Measurements from ENCODE around the gene TMPRSS9.

The TMPRSS9 gene

DNA sequence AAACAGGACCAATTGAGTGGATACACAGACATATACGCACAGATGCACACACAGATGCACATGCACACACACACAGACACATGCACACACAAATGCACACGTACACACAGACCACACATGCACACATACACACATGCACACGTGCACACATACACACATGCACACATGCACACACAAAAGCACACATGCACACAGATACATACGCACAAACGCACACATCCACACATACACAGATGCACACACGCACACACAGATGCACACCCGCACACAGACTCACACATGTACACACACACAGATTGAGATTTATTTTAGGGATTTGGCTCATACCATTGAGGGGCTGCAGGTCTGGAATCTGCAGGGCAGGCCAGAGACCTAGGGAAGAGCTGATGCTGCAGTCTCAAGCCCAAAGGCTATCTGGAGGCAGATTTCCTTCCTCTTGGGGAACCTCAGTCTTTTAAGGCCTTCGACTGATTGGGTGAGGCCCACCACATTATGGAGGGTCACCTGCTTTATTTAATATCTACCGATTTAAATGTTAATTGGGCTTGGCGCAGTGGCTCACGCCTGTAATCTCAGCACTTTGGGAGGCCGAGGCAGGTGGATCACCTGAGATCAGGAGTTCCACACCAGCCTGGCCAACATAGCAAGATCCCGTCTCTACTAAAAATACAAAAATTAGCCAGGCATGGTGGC lies 22.6 kb downstream of the TMPRSS9 start:
- no peak for DNase-seq (ENCODE audit: low spot score)
- Histone ChIP-seq H2BK120ac (ENCODE audit: low read depth, low read length) (no peak overlapping the region), H3K36me3 (replicated peaks in 1 of 2; ENCODE audit: control insufficient read depth in 2 of 2, insufficient read depth in 2 of 2, low read length in 2 of 2) (no peaks in the 10 kb centered on the region), H4K91ac (ENCODE audit: low read depth, low read length, poor library complexity) (no peak overlapping the region), H3K23ac (ENCODE audit: low read depth, low read length, poor library complexity) (no peak overlapping the region), H3K4me2 (ENCODE audit: insufficient read depth, low read length, poor library complexity, severe bottlenecking) (no peak overlapping the region), H3K14ac (ENCODE audit: low read length) (no peak overlapping the region), H2BK5ac (ENCODE audit: low read length) (no peak overlapping the region), H2AFZ (ENCODE audit: low read length) (no peak overlapping the region), H4K8ac (ENCODE audit: low read depth, low read length) (no peak overlapping the region), H3K79me1 (ENCODE audit: low read depth, low read length) (no peaks in the 10 kb centered on the region), H3K9ac (ENCODE audit: low read depth, low read length, poor library complexity) (no peak overlapping the region), H2BK15ac (ENCODE audit: low read length) (no peak overlapping the region), H3K4me1 (ENCODE audit: control insufficient read depth in 2 of 2, insufficient read depth in 1 of 2, low read depth in 1 of 2, low read length in 2 of 2) (peaks cover 2 to 4% of the 10 kb centered on the region in 2 donors), H3K27me3 (ENCODE audit: control insufficient read depth in 3 of 3, insufficient read depth in 3 of 3, low read depth in 1 of 3, low read length in 3 of 3) (peaks cover 0 to 3% (median 0%) of the 10 kb centered on the region in 3 experiments), H3K4me3 (ENCODE audit: low read length in 2 of 2) (peak overlapping the region in 1 of 2 donors; percentile 63), H3K18ac (ENCODE audit: low read length) (no peak overlapping the region), H3K27ac (replicated peaks; ENCODE audit: low read length) (no peak overlapping the region), H2BK12ac (ENCODE audit: low read length) (no peak overlapping the region), H2AK5ac (ENCODE audit: low read depth, low read length) (no peak overlapping the region), H3K4ac (ENCODE audit: low read length) (no peak overlapping the region), H3K9me3 (replicated peaks in 1 of 2; ENCODE audit: control insufficient read depth in 2 of 2, insufficient read depth in 1 of 2, low read depth in 1 of 2, low read length in 2 of 2) (peaks cover 0 to 4% of the 10 kb centered on the region in 2 donors)
- WGBS, 2 donors (ENCODE audit: extremely low coverage in 2 of 2, insufficient read length in 2 of 2, insufficient replicate concordance in 1 of 2): no CpG with 5 or more reads among the region's 13 CpGs

DNA sequence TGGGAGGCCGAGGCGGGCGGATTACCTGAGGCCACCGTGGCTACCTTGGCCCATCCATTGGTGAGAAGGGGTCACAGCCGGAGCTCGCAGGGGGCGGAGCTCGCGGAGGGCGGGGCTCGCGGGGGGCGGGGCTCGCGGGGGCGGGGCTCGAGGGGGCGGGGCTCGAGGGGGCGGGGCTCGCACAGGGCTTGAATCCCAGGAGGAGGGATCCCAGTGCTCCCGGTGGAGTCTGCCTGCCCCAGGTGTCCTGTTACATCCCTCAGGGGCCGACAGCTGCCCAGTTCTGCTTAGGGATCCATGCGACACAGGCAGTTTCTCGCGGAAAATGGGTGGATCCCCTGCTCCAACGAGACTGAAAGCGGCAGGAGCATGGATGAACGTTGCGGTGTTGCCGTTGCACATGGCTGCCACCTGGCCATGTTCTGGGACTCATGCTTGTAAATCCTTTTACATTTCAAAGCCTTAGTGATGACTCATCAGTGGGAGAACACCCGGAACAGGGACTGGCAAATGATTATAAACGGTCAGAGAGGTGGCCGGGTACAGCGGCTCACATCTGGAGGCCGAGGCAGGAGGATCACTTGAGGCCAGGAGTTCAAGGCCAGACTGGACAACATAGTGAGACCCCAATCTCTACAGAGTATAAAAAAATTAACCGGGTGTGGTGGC lies 25.1 kb downstream of the TMPRSS9 start:
- H3K23ac ChIP-seq (ENCODE audit: low read depth, low read length, poor library complexity): no peak overlapping the region
- H3K4me3 ChIP-seq (ENCODE audit: low read length in 2 of 2): no peak overlapping the region
- H3K4me1 ChIP-seq (ENCODE audit: control insufficient read depth in 2 of 2, insufficient read depth in 1 of 2, low read depth in 1 of 2, low read length in 2 of 2): peaks cover 2 to 4% of the 10 kb centered on the region in 2 donors
- DNase-seq (ENCODE audit: low spot score): no peak
- peak overlapping the region; percentile 20 for H3K18ac ChIP-seq (ENCODE audit: low read length)
- peak overlapping the region; percentile 71 for H2BK15ac ChIP-seq (ENCODE audit: low read length)
- H2BK120ac ChIP-seq (ENCODE audit: low read depth, low read length): no peak overlapping the region
- no peak overlapping the region for H3K9ac ChIP-seq (ENCODE audit: low read depth, low read length, poor library complexity)
- no peak overlapping the region for H3K27ac ChIP-seq (replicated peaks; ENCODE audit: low read length)
- H3K4ac ChIP-seq (ENCODE audit: low read length): no peak overlapping the region
- no peak overlapping the region for H4K91ac ChIP-seq (ENCODE audit: low read depth, low read length, poor library complexity)
- no peak overlapping the region for H3K14ac ChIP-seq (ENCODE audit: low read length)
- H2AFZ ChIP-seq (ENCODE audit: low read length): no peak overlapping the region
- no CpG with 5 or more reads among the region's 37 CpGs for WGBS, 2 donors (ENCODE audit: extremely low coverage in 2 of 2, insufficient read length in 2 of 2, insufficient replicate concordance in 1 of 2)
- no peaks in the 10 kb centered on the region for H3K79me1 ChIP-seq (ENCODE audit: low read depth, low read length)
- no peaks in the 10 kb centered on the region for H3K27me3 ChIP-seq (ENCODE audit: control insufficient read depth in 3 of 3, insufficient read depth in 3 of 3, low read depth in 1 of 3, low read length in 3 of 3)
- H3K36me3 ChIP-seq (replicated peaks in 1 of 2; ENCODE audit: control insufficient read depth in 2 of 2, insufficient read depth in 2 of 2, low read length in 2 of 2): no peaks in the 10 kb centered on the region
- no peak overlapping the region for H4K8ac ChIP-seq (ENCODE audit: low read depth, low read length)
- H3K4me2 ChIP-seq (ENCODE audit: insufficient read depth, low read length, poor library complexity, severe bottlenecking): no peak overlapping the region
- H2BK12ac ChIP-seq (ENCODE audit: low read length): no peak overlapping the region
- no peak overlapping the region for H2AK5ac ChIP-seq (ENCODE audit: low read depth, low read length)
- peaks cover 0 to 2% of the 10 kb centered on the region in 2 donors for H3K9me3 ChIP-seq (replicated peaks in 1 of 2; ENCODE audit: control insufficient read depth in 2 of 2, insufficient read depth in 1 of 2, low read depth in 1 of 2, low read length in 2 of 2)
- no peak overlapping the region for H2BK5ac ChIP-seq (ENCODE audit: low read length)

DNA sequence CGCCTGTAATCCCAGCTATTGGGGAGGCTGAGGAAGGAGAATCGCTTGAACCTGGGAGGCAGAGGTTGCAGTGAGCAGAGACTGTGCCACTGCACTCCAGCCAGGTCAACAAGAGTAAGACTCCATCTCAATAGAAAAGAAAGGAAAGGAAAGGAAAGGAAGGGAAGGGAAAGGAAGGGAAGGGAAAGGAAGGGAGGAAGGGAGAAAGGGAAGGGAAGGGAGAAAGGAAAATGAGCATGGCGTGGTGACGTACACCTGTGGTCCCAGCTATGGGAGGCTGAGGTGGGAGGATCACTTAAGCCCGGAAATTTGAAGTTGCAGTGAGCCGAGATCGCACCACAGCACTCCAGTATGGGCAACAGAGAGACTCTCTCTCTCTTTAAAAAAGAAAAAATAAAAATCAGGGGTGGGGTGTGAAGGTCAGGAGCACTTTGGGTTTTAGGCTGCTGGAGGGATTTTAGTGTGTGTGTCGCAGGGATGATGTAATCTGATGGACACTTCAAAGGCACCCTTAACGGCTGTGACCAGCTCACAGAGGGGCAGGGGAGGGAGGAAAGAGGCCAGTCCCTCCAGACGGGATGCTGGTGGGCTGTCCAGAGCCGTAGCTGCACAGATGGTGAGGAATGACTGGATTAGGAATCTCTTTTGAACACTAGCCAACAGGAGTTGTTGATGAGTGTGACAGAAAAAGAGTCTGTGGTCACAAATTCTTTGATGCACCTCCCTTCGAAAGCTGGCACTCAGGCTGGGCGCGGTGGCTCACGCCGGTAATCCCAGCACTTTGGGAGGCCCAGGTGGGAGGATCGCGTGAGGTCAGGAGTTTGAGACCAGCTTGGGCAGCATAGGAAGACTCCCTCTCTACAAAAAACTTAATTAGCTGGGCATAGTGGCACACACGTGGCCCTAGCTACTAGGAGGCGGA lies 27.6 kb downstream of the TMPRSS9 start:
- Histone ChIP-seq H3K79me1 (ENCODE audit: low read depth, low read length) (no peaks in the 10 kb centered on the region), H4K91ac (ENCODE audit: low read depth, low read length, poor library complexity) (no peak overlapping the region), H3K14ac (ENCODE audit: low read length) (no peak overlapping the region), H3K27me3 (ENCODE audit: control insufficient read depth in 3 of 3, insufficient read depth in 3 of 3, low read depth in 1 of 3, low read length in 3 of 3) (no peaks in the 10 kb centered on the region), H2BK12ac (ENCODE audit: low read length) (no peak overlapping the region), H3K27ac (replicated peaks; ENCODE audit: low read length) (no peak overlapping the region), H3K4me2 (ENCODE audit: insufficient read depth, low read length, poor library complexity, severe bottlenecking) (no peak overlapping the region), H4K8ac (ENCODE audit: low read depth, low read length) (no peak overlapping the region), H2AK5ac (ENCODE audit: low read depth, low read length) (no peak overlapping the region), H2AFZ (ENCODE audit: low read length) (peak overlapping the region; percentile 75), H3K4me3 (ENCODE audit: low read length in 2 of 2) (no peak overlapping the region), H3K23ac (ENCODE audit: low read depth, low read length, poor library complexity) (no peak overlapping the region), H3K4ac (ENCODE audit: low read length) (no peak overlapping the region), H3K9me3 (replicated peaks in 1 of 2; ENCODE audit: control insufficient read depth in 2 of 2, insufficient read depth in 1 of 2, low read depth in 1 of 2, low read length in 2 of 2) (no peaks in the 10 kb centered on the region), H3K9ac (ENCODE audit: low read depth, low read length, poor library complexity) (no peak overlapping the region), H3K36me3 (replicated peaks in 1 of 2; ENCODE audit: control insufficient read depth in 2 of 2, insufficient read depth in 2 of 2, low read length in 2 of 2) (no peaks in the 10 kb centered on the region), H2BK15ac (ENCODE audit: low read length) (no peak overlapping the region), H2BK120ac (ENCODE audit: low read depth, low read length) (no peak overlapping the region), H2BK5ac (ENCODE audit: low read length) (no peak overlapping the region), H3K4me1 (ENCODE audit: control insufficient read depth in 2 of 2, insufficient read depth in 1 of 2, low read depth in 1 of 2, low read length in 2 of 2) (peaks cover 0 to 4% of the 10 kb centered on the region in 2 donors), H3K18ac (ENCODE audit: low read length) (no peak overlapping the region)
- DNase-seq (ENCODE audit: low spot score): no peak
- no CpG with 5 or more reads among the region's 20 CpGs for whole genome bisulfite sequencing, 2 donors (ENCODE audit: extremely low coverage in 2 of 2, insufficient read length in 2 of 2, insufficient replicate concordance in 1 of 2)
